Inflammatory macrophage treated with lipopolysaccharide for 1 hour (primary cell): ENCODE results near the gene IFNAR2.
"Not testable (repeated sequence)": the region's sequence is repeated elsewhere in the genome, so short reads cannot be mapped to it uniquely, and the experiment has no call there.

Source experiments
- DNase-seq, 2 donors: peaks; one replicate each; pipeline ENCODE4 v3.0.0-alpha.2; 2020 to 2022

The IFNAR2 gene

GRCh38 chr21:33217138-33217520, 12.6 kb upstream of the IFNAR2 start:
- DNase-seq, result no peak

- no peak for DNase-seq
These were observed 10.4 kb upstream of the IFNAR2 start for GRCh38 chr21:33219300-33219699.

DNA sequence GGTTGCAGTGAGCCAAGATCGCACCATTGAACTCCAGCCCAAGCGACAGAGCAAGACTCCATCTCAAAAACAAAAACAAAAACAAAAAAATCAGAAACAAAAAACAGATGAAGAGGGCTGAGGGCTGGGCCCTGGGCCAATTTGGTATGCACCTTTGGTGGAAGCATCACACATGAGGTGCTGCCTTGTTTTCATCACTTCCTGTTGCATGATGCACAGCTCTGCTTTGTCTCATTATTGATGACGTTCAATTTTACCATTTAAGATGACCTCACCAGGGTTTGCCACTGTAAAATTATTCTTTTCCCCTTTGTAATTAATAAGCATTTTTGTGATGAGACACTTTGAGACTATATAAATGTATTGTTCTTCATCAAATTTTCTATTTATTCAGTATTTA, 9.8 kb upstream of the IFNAR2 start:
- DNase-seq, result no peak

GRCh38 chr21:33225376-33225775, 4.4 kb upstream of the IFNAR2 start:
- DNase-seq, result not testable (repeated sequence)

DNA sequence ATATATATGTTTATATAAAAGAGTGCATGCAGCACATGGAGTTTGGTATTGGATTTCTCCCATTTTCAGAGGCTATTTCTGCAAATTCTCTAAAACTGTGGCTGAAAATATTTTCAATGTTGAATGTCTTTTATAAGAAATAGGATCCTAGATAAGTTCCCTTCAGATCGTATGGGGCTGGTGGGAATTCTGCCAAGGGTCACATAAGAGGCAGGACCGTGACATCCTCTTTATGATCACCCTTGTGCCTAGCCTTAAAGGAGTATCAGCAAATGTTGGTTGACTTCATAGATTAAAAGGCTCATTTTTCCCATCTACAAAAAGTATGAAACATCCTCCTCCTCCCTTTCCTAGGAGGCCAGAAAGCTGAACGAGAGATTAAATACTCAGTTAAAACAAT, 1.3 kb upstream of the IFNAR2 start:
- DNase-seq, result peak in 1 of 2 donors; percentile 23

DNA sequence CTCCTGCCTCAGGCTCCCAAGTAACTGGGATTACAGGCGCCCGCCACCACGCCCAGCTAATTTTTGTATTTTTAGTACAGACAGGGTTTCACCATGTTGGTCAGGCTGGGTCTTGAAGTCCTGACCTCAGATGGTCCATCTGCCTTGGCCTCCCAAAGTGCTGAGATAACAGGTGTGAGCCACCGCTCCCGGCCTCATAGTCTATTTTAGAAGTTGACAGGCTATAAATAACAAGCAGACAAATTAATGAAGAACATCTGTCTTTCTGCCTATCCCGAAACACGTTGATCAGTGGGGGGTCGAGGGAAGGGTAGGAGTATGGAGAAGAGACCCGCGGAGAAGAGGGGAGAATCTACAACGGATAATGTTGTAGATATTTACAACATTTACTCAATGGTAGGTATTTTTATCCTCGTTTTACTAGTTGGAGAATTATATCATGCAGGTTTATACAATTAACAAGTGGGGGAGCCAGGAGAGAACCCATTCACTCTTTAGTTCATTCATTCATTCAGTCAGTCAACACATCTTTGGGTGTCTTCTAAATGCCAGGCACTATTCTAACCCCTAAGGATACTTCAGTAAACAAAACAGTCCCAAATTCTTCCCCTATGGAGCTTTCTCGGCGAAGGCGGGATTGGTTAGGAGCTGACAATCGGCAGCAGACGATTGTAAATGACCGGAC, 497 bp upstream of the IFNAR2 start:
- DNase-seq, result no peak

- DNase-seq, result peak; percentile 71 to 72
These were observed 997 bp downstream of the IFNAR2 start for GRCh38 chr21:33230545-33231324.

DNA sequence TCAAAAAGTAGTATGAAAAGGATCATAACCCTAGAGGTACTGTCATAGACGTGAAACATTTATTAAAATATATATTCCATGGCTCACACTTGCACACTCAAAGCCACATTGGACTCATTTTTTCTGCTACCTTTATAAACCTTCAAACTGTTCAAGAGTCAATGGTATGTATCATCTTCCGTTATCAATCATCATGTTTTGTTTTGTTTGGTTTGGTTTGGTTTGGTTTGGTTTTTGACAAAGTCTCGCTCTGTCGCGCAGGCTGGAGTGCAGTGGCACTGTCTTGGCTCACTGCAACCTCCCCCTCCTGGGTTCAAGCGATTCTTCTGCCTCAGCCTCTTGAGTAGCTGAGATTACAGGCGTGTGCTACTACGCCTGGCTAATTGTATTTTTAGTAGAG, 1.8 kb downstream of the IFNAR2 start:
- no peak for DNase-seq

- DNase-seq, result no peak
These were observed 2.7 kb downstream of the IFNAR2 start for GRCh38 chr21:33232291-33233034.

GRCh38 chr21:33234635-33235520, 5.1 kb downstream of the IFNAR2 start:
- DNase-seq, result peak; percentile 20 to 53

DNA sequence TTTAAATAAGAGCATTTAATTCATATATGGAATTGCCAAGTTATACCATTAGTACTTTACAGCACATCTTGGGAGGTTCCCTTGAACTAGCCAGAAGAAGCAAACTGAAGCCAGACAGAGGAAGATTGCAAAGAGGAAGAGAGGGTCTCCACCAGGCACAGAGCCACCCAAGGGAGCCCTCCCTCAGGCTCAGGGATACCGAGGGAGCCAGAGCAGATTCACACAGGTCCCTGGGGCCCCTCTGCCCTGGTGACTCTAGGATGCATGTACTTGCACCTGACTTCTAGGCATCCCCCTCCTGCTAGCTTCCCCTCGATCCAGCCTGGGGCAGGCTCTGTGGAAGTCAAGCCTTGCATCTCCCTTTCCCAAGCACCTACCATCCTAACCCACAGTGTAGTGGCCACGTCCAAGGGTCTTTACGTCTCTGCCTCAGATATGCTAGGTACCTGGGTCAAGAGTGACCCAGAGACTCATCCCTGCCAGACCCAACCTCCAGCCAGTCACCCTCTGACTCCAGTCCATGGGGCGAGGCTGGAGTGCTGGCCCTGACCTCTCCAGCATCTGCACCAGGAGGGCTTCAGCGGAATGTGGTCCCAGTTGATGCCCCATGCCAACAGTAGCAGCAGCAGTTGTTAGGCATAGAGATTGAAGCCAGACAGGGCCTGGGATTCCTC, 6.4 kb downstream of the IFNAR2 start:
- no peak for DNase-seq

DNA sequence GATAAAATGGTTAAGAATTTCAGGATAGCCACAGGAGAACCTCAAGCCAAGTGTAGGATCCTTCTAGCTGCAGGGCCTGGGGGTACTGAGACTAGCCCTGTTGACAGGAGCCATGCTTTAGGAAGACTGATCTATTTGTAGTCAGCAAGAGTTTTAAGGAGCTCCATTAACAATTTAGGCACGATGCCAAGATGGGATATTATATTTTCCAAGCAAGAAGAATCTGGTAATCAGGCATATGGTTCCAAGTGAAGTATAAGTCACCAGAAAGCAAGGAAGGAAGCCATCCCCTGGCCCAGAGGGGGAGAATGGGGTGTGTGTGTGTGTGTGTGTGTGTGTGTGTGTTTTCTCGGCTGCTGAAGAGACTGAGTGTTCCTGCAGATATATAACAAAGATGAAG, 7.0 kb downstream of the IFNAR2 start:
- no peak for DNase-seq

DNA sequence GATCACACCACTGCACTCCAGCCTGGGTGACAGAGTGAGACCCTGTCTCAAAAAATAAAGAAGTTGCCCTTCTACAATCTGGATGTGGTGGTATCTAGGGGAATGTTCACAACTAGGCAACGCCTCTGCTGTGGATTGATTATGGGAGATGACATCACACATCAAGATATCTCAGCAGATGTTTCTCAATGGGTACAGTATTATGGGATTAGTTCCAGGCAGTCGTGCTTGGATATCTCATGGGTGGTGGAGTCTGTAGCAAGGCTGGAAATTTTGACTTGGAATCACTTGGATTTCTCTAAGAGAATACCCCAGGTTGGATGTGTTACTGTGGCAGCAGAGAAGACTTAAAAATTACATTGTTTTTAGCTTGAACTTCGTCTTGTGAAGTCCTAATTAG, 7.7 kb downstream of the IFNAR2 start:
- no peak for DNase-seq

DNA sequence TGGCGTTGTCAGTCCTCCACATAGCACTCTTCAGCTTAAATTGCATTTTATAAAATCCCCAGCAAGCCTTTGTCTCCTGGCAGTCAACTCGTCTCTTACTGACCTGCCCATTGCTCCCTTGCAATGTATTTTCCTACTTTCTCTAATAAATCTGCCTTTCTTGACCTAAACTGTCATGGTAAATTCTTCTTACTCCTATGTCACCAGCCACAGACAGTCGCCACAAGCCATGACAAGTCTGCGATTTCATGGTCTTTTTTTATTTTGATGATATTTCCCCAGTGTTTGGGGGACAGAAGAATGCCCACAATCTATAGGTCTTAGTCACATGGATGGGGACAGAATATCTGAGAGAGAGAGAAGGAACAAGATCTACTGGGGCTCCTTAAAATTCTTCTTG, 8.4 kb downstream of the IFNAR2 start:
- no peak for DNase-seq

GRCh38 chr21:33238565-33239255, 9.0 kb downstream of the IFNAR2 start:
- peak; percentile 23 to 30 for DNase-seq

DNA sequence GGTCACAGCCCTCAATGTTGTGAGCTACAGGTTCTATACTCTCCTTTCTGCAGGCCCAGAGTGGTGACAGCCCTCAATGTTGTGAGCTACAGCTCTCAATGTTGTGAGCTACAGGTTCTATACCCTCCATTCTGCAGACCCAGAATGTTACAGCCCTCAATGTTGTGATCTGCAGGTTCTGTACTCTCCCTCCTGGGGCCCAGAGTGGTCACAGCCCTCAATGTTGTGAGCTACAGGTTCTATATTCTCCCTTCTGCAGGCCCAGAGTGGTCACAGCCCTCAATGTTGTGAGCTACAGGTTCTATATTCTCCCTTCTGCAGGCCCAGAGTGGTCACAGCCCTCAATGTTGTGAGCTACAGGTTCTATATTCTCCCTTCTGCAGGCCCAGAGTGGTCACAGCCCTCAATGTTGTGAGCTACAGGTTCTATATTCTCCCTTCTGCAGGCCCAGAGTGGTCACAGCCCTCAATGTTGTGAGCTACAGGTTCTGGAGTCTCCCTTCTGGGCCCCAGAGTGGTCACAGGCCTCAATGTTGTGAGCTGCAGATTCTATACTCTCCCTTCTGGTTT, 9.9 kb downstream of the IFNAR2 start:
- DNase-seq, result not testable (repeated sequence)

GRCh38 chr21:33240404-33240803, 10.7 kb downstream of the IFNAR2 start:
- DNase-seq, result no peak

GRCh38 chr21:33241846-33242245, 12.1 kb downstream of the IFNAR2 start:
- no peak for DNase-seq

GRCh38 chr21:33242846-33243245, 13.1 kb downstream of the IFNAR2 start:
- not testable (repeated sequence) for DNase-seq

- no peak for DNase-seq
These were observed 14.5 kb downstream of the IFNAR2 start for GRCh38 chr21:33244082-33244778.

DNA sequence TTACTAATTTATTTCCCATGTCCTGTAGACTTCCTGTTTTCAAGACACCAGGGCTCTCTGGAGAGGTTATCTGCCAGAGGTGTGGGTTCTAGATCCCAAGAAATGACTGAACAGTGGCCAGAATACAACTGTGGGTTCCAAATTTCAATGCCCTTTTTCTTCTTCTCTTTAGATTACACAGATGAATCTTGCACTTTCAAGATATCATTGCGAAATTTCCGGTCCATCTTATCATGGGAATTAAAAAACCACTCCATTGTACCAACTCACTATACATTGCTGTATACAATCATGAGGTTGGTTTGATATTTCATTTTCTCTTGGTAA, 15.0 kb downstream of the IFNAR2 start:
- peak in 1 of 2 donors; percentile 35 for DNase-seq
